Osteoblast (primary cell): ENCODE data around the gene COL4A1. TPM values are rescaled to one million over a fixed set of nuclear protein-coding genes. Genes with fewer than 3 reads are reported as not detected.
A peak's percentile ranks its signal among the peaks of the same experiment; 100 is the strongest.

Source experiments
- DNase-seq: peaks from one replicate; pipeline ENCODE4 v3.0.0; 2011; ENCODE audit warnings: low spot score, mixed read lengths; ENCODE audit not compliant: insufficient read length; ENCODE audit errors: missing footprints
- H2AFZ ChIP-seq: 2 replicates; pipeline ENCODE4 v1.6.0; 2011; ENCODE audit warnings: mild to moderate bottlenecking, low read length
- H3K27ac ChIP-seq: 2 replicates; pipeline ENCODE4 v1.5.1; 2011; ENCODE audit warnings: mild to moderate bottlenecking, low read depth, low read length, moderate library complexity
- H3K27me3 ChIP-seq: 2 replicates; pipeline ENCODE4 v1.6.0; 2012; ENCODE audit warnings: mild to moderate bottlenecking, control low read depth, inconsistent platforms, low read length, moderate library complexity; ENCODE audit not compliant: insufficient read depth
- H3K36me3 ChIP-seq: 2 replicates; pipeline ENCODE4 v1.5.1; 2011; ENCODE audit warnings: mild to moderate bottlenecking, low read length, control low read depth, moderate library complexity; ENCODE audit not compliant: insufficient read depth
- H3K4me1 ChIP-seq: 2 replicates; pipeline ENCODE4 v1.5.1; 2011; ENCODE audit warnings: mild to moderate bottlenecking, low read length, control low read depth, moderate library complexity; ENCODE audit not compliant: insufficient read depth
- H3K4me2 ChIP-seq: 2 replicates; pipeline ENCODE4 v1.6.0; 2011; ENCODE audit warnings: mild to moderate bottlenecking, low read length; ENCODE audit not compliant: insufficient read depth
- H3K4me3 ChIP-seq: fragments of 200-600 bp; sonication (generic); 3 replicates; pipeline ENCODE4 v1.5.1; 2012; ENCODE audit warnings: mild to moderate bottlenecking, low read length, inconsistent platforms; ENCODE audit not compliant: insufficient read depth
- H3K79me2 ChIP-seq: 2 replicates; pipeline ENCODE4 v1.6.0; 2012; ENCODE audit warnings: mild to moderate bottlenecking, low read length, control low read depth, inconsistent platforms; ENCODE audit not compliant: insufficient read depth
- H3K9me3 ChIP-seq: 2 replicates; pipeline ENCODE4 v1.5.1; 2011; ENCODE audit warnings: low read depth, low read length, control low read depth
- H4K20me1 ChIP-seq: 2 replicates; pipeline ENCODE4 v1.6.0; 2012; ENCODE audit warnings: mild to moderate bottlenecking, low read length, control low read depth; ENCODE audit not compliant: insufficient read depth
- CTCF ChIP-seq: IDR thresholded peaks from 2 replicates; pipeline ENCODE4 v1.5.1; 2011; ENCODE audit warnings: mild to moderate bottlenecking, low read depth, low read length, moderate library complexity; ENCODE audit errors: extremely low read depth
- total RNA-seq: library from RNA; depleted of rRNA; stranded (reverse); fragments of >200 nt; gene quantifications from 2 replicates; pipeline ENCODE4 v1.2.3, GENCODE V29; 2012

Gene COL4A1
- total RNA-seq, 1 donor = 412 TPM

DNA sequence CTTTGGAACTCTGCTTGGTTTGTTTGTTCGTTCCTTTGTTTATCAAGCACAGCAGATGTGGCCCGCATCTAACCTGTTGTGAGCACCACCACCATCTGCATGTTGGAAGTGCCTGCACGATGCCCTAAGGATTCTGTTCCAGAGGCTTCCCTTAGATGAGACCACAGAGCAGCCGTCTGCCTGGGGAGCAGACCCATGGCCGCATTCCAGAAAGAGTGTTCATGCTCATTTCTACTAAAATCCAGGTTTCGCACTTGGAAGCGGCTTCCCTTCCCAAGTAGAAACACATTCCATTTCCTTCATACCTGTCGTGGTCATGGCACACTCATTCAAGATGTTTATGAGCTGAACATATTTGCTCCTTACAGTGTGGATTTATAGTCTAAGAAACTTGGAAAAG lies 27.3 kb upstream of the COL4A1 start:
- no peak overlapping the region for H3K27ac ChIP-seq
- TF ChIP-seq CTCF = no peak

DNA sequence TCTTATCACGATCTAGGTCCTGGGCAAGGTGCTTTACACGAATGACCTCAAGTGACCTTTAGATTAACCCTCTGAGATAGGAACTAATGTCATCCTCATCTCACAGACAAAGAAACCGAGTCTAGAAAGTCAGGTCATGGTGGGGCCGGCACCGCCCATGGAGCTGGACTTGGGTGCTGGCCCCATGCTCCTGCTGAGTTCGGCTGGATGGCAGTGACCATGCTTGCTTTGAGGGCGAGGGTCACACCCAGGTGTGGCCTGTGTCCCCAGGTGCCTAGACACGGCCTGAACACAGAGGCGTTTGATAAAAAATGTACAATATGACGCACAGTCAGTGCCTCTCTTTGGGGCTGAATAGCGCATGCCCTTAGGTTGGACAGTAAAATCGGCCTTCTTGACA lies 26.9 kb upstream of the COL4A1 start:
- H3K4me3 ChIP-seq = no peak overlapping the region
- peaks cover 58% of the 10 kb centered on the region for H3K4me1 ChIP-seq
- H3K27me3 ChIP-seq = no peaks in the 10 kb centered on the region
- peaks cover 13% of the 10 kb centered on the region for H4K20me1 ChIP-seq
- DNase-seq = no peak
- peaks cover 64% of the 10 kb centered on the region for H3K79me2 ChIP-seq
- no peak overlapping the region for H3K27ac ChIP-seq
- no peaks in the 10 kb centered on the region for H3K9me3 ChIP-seq
- H3K4me2 ChIP-seq = no peak overlapping the region
- no peak overlapping the region for H2AFZ ChIP-seq
- H3K36me3 ChIP-seq = peaks cover 37% of the 10 kb centered on the region
- no peak for TF ChIP-seq CTCF

More for the DNA sequence above, 27.3 kb upstream of the COL4A1 start:
- Histone ChIP-seq H3K4me3 (no peak overlapping the region), H3K4me1 (peaks cover 58% of the 10 kb centered on the region), H3K27me3 (no peaks in the 10 kb centered on the region), H2AFZ (no peak overlapping the region), H3K4me2 (no peak overlapping the region), H3K9me3 (no peaks in the 10 kb centered on the region), H4K20me1 (peaks cover 13% of the 10 kb centered on the region), H3K79me2 (peaks cover 61% of the 10 kb centered on the region), H3K36me3 (peaks cover 35% of the 10 kb centered on the region)
- peak; percentile 55 for DNase-seq

- peaks cover 41% of the 10 kb centered on the region for H3K36me3 ChIP-seq
- no peak for TF ChIP-seq CTCF
- peaks cover 58% of the 10 kb centered on the region for H3K4me1 ChIP-seq
- H3K9me3 ChIP-seq = no peaks in the 10 kb centered on the region
- H3K79me2 ChIP-seq = peaks cover 68% of the 10 kb centered on the region
- no peak overlapping the region for H2AFZ ChIP-seq
- H3K4me3 ChIP-seq = no peak overlapping the region
- peaks cover 13% of the 10 kb centered on the region for H4K20me1 ChIP-seq
- H3K27ac ChIP-seq = peak overlapping the region; percentile 6
- no peaks in the 10 kb centered on the region for H3K27me3 ChIP-seq
- no peak overlapping the region for H3K4me2 ChIP-seq
- peak; percentile 85 for DNase-seq
These were observed 25.8 kb upstream of the COL4A1 start for GRCh38 chr13:110332750-110333149.

GRCh38 chr13:110331362-110331761 lies 24.4 kb upstream of the COL4A1 start:
- Histone ChIP-seq H3K27ac (peak overlapping the region; percentile 94), H2AFZ (no peak overlapping the region), H3K79me2 (peaks cover 67% of the 10 kb centered on the region), H3K36me3 (peaks cover 33% of the 10 kb centered on the region), H3K4me3 (peak overlapping the region; percentile 22), H3K4me1 (peaks cover 64% of the 10 kb centered on the region), H3K4me2 (peak overlapping the region; percentile 52), H3K9me3 (no peaks in the 10 kb centered on the region), H3K27me3 (no peaks in the 10 kb centered on the region), H4K20me1 (peaks cover 11% of the 10 kb centered on the region)
- DNase-seq = peak; percentile 84
- TF ChIP-seq CTCF = no peak
